NCI-H146 treated with DMSO at 0.1 percent for 48 hours (cell line): ENCODE measurements around the gene IKZF5.
A peak's percentile ranks its signal among the peaks of the same experiment; 100 is the strongest.

Experiments used
- DNase-seq: peaks from one replicate; lab custom pipeline; 2025; ENCODE audit not compliant: unreplicated experiment; lab: John Stamatoyannopoulos, UW

Gene IKZF5

GRCh38 chr10:122984708-122985107 is 23.9 kb downstream of the IKZF5 start:
- no peak for DNase-seq

- no peak for DNase-seq
Observed at GRCh38 chr10:122983898-122984297, 24.7 kb downstream of the IKZF5 start.

GRCh38 chr10:122981066-122981464 is 27.5 kb downstream of the IKZF5 start:
- DNase-seq = no peak

- peak; percentile 84 for DNase-seq
Observed at GRCh38 chr10:122980209-122981065, 28.2 kb downstream of the IKZF5 start, which contains the start of gene PSTK. PSTK (plus strand) TSS chr10:122980401; CDS start chr10:122980480, 79 bp downstream.

- no peak for DNase-seq
Observed at GRCh38 chr10:122974543-122975064, 34.0 kb downstream of the IKZF5 start.

- DNase-seq = no peak
Observed at GRCh38 chr10:122974023-122974422, 34.6 kb downstream of the IKZF5 start.

GRCh38 chr10:122968698-122969097 is 39.9 kb downstream of the IKZF5 start:
- no peak for DNase-seq

- no peak for DNase-seq
Observed at GRCh38 chr10:122966879-122967278, 41.7 kb downstream of the IKZF5 start.

- no peak for DNase-seq
Observed at GRCh38 chr10:122962405-122962804, 46.2 kb downstream of the IKZF5 start.

- no peak for DNase-seq
Observed at GRCh38 chr10:122957474-122957873, 51.1 kb downstream of the IKZF5 start.

- no peak for DNase-seq
Observed at GRCh38 chr10:122955892-122956291, 52.7 kb downstream of the IKZF5 start.

GRCh38 chr10:122954731-122955050 is 53.9 kb downstream of the IKZF5 start:
- no peak for DNase-seq

- peak; percentile 95 for DNase-seq
Observed at GRCh38 chr10:122953902-122954730, 54.5 kb downstream of the IKZF5 start, which contains the start of gene C10orf88. C10orf88 (minus strand) TSS chr10:122954227; CDS start chr10:122954178, 49 bp downstream.

GRCh38 chr10:122949296-122949695 is 59.3 kb downstream of the IKZF5 start:
- DNase-seq = no peak
